Activated B cell treated with CpG ODN at 0.5 μM for 24 hours (primary cell): ENCODE data around the gene MAN1B1. TPM values are rescaled to one million over a fixed set of nuclear protein-coding genes. Genes with fewer than 3 reads are reported as not detected.
A peak's percentile ranks its signal among the peaks of the same experiment; 100 is the strongest.

ENCODE experiments used
- ATAC-seq: fragments of 200-7000 bp; cut with Tn5 transposase; one replicate; pipeline ENCODE4 v1.10.0; 2021; ENCODE audit warnings: low read depth, mild to moderate bottlenecking, moderate library complexity
- CTCF ChIA-PET: fragments of 350-600 bp; sonication (Branson Sonifier 250); formaldehyde crosslinking; loops from one replicate; lab custom pipeline; 2021; ENCODE audit warnings: antibody characterized with exemption; lab: Charles Lee
- POLR2A ChIA-PET: fragments of 350-600 bp; sonication (Branson Sonifier 250); formaldehyde crosslinking; loops from one replicate; lab custom pipeline; 2021; ENCODE audit warnings: antibody characterized with exemption; lab: Charles Lee
- DNase-seq: peaks from one replicate; pipeline ENCODE4 v3.0.0; 2022
- H3K27ac Mint-ChIP-seq: one replicate; pipeline ENCODE4 v1.8.0; 2020; ENCODE audit warnings: mixed read lengths
- H3K27me3 Mint-ChIP-seq: one replicate; pipeline ENCODE4 v1.8.0; 2021; ENCODE audit warnings: mixed read lengths
- H3K36me3 Mint-ChIP-seq: one replicate; pipeline ENCODE4 v1.8.0; 2021; ENCODE audit warnings: low read depth, mixed read lengths
- H3K4me1 Mint-ChIP-seq: one replicate; pipeline ENCODE4 v1.8.0; 2021; ENCODE audit warnings: mixed read lengths
- H3K4me3 Mint-ChIP-seq: one replicate; pipeline ENCODE4 v1.8.0; 2020; ENCODE audit warnings: mild to moderate bottlenecking, mixed read lengths
- H3K9me3 Mint-ChIP-seq: one replicate; pipeline ENCODE4 v1.8.0; 2020; ENCODE audit warnings: mixed read lengths
- intact Hi-C: fragments of 100-400 bp; cut with micrococcal nuclease; formaldehyde crosslinking; loops from one replicate; pipeline ENCODE4 v1.15.1; 2024
- total RNA-seq: library from RNA; stranded (reverse); gene quantifications from 2 replicates; pipeline ENCODE4 v1.2.3, GENCODE V29; 2022
- TF ChIP-seq, protein P1 (sequence below): fragments of 200-600 bp; IDR thresholded peaks from one replicate; pipeline ENCODE4 v1.8.0; 2022; ENCODE audit warnings: antibody characterized with exemption, mild to moderate bottlenecking

MAN1B1 gene
- total RNA-seq, 1 donor from 2014 or later = 37.7 TPM

DNA sequence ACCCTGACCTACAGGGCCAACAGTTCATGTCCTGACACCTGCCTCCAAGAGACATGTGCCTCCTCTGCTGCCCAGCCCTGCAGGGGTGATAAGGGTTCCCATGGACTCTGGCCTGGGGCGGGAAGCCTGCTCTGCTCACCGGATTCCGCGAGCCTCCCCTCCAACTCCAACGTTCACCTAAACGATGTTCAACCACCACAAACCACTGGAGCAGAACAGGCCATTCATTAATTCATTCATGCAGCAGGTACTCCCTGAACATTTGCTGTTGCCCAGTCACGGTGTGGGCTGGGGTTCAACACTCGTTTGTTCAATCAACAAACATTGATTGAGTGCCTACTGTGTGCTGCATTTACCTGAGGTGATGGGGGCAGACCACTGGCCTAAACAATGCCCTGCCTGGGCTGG, 12.8 kb upstream of the MAN1B1 start:
- Mint-ChIP-seq H3K4me3 (no peak overlapping the region), H3K9me3 (no peaks in the 10 kb centered on the region), H3K27me3 (no peaks in the 10 kb centered on the region), H3K36me3 (no peaks in the 10 kb centered on the region), H3K27ac (no peak overlapping the region), H3K4me1 (peaks cover 27% of the 10 kb centered on the region)
- POLR2A ChIA-PET = interaction anchor here (1.0 to 1.3 kb wide), 2 partner anchors 10 to 12 kb away, joined by 3 to 4 read pairs; partner anchors contain the start of gene MAN1B1
- DNase-seq (no peak), ATAC-seq (no peak)
- CTCF ChIA-PET = no interaction called here
- intact Hi-C loops = loop anchor here (2.0 kb wide), 1 partner anchor 77 kb away; no protein-coding TSS in a partner anchor
- TF ChIP-seq, protein P1, sequence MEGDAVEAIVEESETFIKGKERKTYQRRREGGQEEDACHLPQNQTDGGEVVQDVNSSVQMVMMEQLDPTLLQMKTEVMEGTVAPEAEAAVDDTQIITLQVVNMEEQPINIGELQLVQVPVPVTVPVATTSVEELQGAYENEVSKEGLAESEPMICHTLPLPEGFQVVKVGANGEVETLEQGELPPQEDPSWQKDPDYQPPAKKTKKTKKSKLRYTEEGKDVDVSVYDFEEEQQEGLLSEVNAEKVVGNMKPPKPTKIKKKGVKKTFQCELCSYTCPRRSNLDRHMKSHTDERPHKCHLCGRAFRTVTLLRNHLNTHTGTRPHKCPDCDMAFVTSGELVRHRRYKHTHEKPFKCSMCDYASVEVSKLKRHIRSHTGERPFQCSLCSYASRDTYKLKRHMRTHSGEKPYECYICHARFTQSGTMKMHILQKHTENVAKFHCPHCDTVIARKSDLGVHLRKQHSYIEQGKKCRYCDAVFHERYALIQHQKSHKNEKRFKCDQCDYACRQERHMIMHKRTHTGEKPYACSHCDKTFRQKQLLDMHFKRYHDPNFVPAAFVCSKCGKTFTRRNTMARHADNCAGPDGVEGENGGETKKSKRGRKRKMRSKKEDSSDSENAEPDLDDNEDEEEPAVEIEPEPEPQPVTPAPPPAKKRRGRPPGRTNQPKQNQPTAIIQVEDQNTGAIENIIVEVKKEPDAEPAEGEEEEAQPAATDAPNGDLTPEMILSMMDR = no peak

DNA sequence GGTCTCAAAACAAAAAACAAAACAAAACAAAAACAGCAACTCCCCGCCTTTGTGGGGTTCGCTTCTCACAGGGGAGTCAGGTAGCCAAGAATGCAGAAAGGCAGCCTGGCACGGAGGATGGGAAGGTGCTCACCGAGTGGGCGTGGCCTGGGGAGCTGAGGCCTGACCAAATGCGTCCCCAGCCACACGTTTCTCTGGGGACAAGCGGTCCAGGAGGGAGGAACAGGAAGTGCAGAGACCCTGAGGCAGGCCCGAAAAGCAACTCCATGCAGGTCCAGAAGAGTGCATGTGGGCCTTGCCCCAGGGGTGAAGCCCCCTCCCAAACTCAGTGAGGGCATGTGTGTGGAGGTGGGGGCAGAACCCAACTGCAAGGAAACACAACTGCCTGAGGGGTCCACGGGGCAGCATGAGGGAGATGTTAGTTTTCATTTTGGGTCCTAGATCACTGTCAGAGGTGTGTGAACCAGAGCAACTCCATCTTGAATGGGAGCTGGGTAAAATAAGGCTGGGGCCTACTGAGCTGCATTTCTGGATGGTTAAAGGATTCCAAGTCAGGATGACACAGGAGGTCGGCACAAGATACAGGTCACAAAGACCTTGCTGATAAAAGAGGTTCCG, 12.0 kb upstream of the MAN1B1 start:
- TF ChIP-seq, protein P1 = no peak
- CTCF ChIA-PET = no interaction called here
- Mint-ChIP-seq H3K27me3 (no peaks in the 10 kb centered on the region), H3K9me3 (no peaks in the 10 kb centered on the region), H3K36me3 (peaks cover 1% of the 10 kb centered on the region), H3K4me3 (peak overlapping the region; percentile 52), H3K4me1 (peaks cover 27% of the 10 kb centered on the region), H3K27ac (peak overlapping the region; percentile 32)
- DNase-seq (no peak), ATAC-seq (no peak)
- intact Hi-C loops = loop anchor here (2.0 kb wide), 1 partner anchor 76 kb away; no protein-coding TSS in a partner anchor
- POLR2A ChIA-PET = interaction anchor here (1.0 to 1.3 kb wide), 2 partner anchors 9 to 12 kb away, joined by 3 to 4 read pairs; partner anchors contain the start of gene MAN1B1

DNA sequence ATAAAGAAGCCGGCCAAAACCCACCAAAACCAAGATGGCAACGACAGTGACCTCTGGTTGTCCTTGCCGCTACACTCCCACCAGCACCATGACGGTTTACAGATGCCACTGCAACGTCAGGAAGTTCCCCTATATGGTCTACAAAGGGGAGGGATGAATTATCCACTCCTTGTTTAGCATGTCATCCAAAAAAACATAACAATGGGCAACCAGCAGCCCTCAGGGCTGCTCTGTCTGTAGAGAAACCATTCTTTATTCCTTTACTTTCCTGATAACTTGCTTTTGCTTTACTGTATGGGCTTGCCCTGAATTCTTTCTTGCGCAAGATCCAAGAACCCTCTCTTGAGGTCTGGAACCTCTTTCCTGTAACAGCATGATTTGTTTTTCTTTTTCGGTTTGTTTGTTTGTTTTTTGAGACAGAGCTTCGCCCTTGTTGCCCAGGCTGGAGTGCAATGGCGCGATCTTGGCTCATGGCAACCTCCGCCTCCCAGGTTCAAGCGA, 11.5 kb upstream of the MAN1B1 start:
- CTCF ChIA-PET = no interaction called here

DNA sequence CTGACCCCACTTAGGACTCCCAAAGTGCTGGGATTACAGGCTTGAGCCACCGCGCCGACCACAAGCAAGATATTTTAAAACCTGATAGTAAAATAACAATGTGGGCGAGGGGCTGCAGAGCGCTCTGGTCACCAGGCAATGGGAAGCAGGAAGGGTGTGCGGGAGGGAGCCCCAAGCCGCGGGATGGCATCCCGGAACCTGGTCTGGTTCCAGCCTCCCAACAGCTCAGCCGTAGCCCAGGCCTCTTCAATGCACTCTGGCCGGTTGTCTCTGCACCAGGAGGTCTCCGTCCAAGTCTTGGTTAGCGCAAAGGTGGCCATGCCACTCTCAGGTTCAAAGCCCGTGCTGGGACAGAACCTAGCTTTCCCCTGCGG, 10.2 kb upstream of the MAN1B1 start:
- intact Hi-C loops = loop anchor here (1.0 kb wide), 1 partner anchor 9 kb away; no protein-coding TSS in a partner anchor
- DNase-seq (no peak), ATAC-seq (no peak)
- H3K4me3 Mint-ChIP-seq = peak overlapping the region; percentile 77
- H3K36me3 Mint-ChIP-seq = peaks cover 7% of the 10 kb centered on the region
- CTCF ChIA-PET = interaction anchor here (0.7 to 1.3 kb wide), 3 partner anchors 11 to 41 kb away, joined by 3 read pairs; no protein-coding TSS in a partner anchor
- no peaks in the 10 kb centered on the region for H3K27me3 Mint-ChIP-seq
- no peaks in the 10 kb centered on the region for H3K9me3 Mint-ChIP-seq
- TF ChIP-seq, protein P1 = no peak
- POLR2A ChIA-PET = interaction anchor here (0.6 to 2.3 kb wide), 5 partner anchors 9 to 196 kb away, joined by 3 to 21 read pairs (median 3); partner anchors contain the start of genes MAN1B1 and NELFB
- H3K27ac Mint-ChIP-seq = peak overlapping the region; percentile 35
- H3K4me1 Mint-ChIP-seq = peaks cover 21% of the 10 kb centered on the region

More for the DNA sequence above, 11.5 kb upstream of the MAN1B1 start:
- Mint-ChIP-seq H3K36me3 (peaks cover 3% of the 10 kb centered on the region), H3K27me3 (no peaks in the 10 kb centered on the region), H3K27ac (peak overlapping the region; percentile 4), H3K4me1 (peaks cover 30% of the 10 kb centered on the region), H3K4me3 (peak overlapping the region; percentile 38), H3K9me3 (no peaks in the 10 kb centered on the region)
- intact Hi-C loops = loop anchor here (2.0 kb wide), 1 partner anchor 75 kb away; no protein-coding TSS in a partner anchor
- POLR2A ChIA-PET = interaction anchor here (1.0 to 1.3 kb wide), 2 partner anchors 9 to 11 kb away, joined by 3 to 4 read pairs; partner anchors contain the start of gene MAN1B1
- DNase-seq = no peak
- no peak for ATAC-seq
- TF ChIP-seq, protein P1 = no peak
